HCT116 (cell line): ENCODE data around the gene ATG2B.

Source experiments
- CEBPB ChIP-seq: IDR thresholded peaks from 2 replicates; pipeline ENCODE4 v1.6.1; 2012; ENCODE audit warnings: low read depth
- EGR1 ChIP-seq: IDR thresholded peaks from 2 replicates; pipeline ENCODE4 v1.6.1; 2012; ENCODE audit warnings: low read depth
- EZH2 ChIP-seq: fragments of 200-600 bp; sonication (generic); IDR thresholded peaks from 2 replicates; pipeline ENCODE4 v1.6.1; 2017; ENCODE audit warnings: antibody characterized with exemption, mixed run types
- EZH2phosphoT487 ChIP-seq: fragments of 200-600 bp; IDR thresholded peaks from 2 replicates; pipeline ENCODE4 v1.6.1; 2018; ENCODE audit warnings: antibody characterized with exemption, borderline replicate concordance
- POLR2A ChIP-seq: IDR thresholded peaks from 2 replicates; pipeline ENCODE4 v1.7.0; 2011; ENCODE audit warnings: borderline replicate concordance; ENCODE audit not compliant: insufficient read depth, insufficient read length; ENCODE audit errors: extremely low read depth
- POLR2AphosphoS5 ChIP-seq: IDR thresholded peaks from 2 replicates; pipeline ENCODE4 v1.6.1; 2011; ENCODE audit warnings: mild to moderate bottlenecking, low read depth, low read length, moderate library complexity
- SIN3A ChIP-seq: IDR thresholded peaks from 2 replicates; pipeline ENCODE4 v1.6.1; 2012; ENCODE audit warnings: low read depth
- ZNF274 ChIP-seq: fragments of 200-500 bp; sonication (Bioruptor generic); IDR thresholded peaks from 2 replicates; pipeline ENCODE4 v1.6.1; 2014; ENCODE audit warnings: mild to moderate bottlenecking, low read depth, low read length, inconsistent platforms
- TF ChIP-seq, protein P1 (sequence below), 3 experiments: fragments of 200-600 bp in 1 of 3; sonication (generic) in 1 of 3; IDR thresholded peaks in 2 of 3; conservative IDR thresholded peaks in 1 of 3; 2 replicates each; pipeline ENCODE4 v1.5.1; 2012 to 2017; ENCODE audit warnings: low read depth in 2 of 3, low read length in 2 of 3, antibody characterized with exemption in 1 of 3, borderline replicate concordance in 1 of 3, control low read depth in 1 of 3, mild to moderate bottlenecking in 1 of 3, mixed read lengths in 1 of 3, mixed run types in 1 of 3, moderate library complexity in 1 of 3; ENCODE audit not compliant: insufficient read depth in 1 of 3

DNA sequence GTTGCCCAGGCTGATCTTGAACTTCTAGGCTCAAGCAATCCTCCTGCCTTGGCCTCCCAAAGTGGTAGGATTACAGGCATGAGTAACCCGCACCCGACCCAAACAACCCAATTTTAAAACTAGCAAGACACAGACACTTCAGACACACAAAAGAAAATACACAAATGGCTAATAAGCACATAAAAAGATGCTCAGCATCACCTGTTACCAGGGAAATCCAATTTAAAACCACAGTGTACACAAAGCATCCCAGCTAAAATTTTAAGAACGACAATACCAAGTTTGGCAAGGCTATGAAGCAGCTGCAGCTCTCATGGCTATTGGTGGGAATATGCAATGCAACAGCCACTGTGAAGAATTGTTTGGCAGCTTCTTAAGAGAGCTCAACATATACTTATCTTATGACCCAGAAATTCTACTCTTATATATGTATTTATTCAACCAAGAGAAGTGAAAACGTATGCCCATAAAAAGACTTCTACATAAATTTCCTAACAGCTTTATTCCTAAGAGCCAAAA is 65.1 kb downstream of the ATG2B start:
- TF ChIP-seq SIN3A (no peak), EGR1 (no peak), POLR2AphosphoS5 (no peak), ZNF274 (no peak), POLR2A (no peak), CEBPB (no peak), EZH2phosphoT487 (no peak), EZH2 (no peak)
- TF ChIP-seq, protein P1, sequence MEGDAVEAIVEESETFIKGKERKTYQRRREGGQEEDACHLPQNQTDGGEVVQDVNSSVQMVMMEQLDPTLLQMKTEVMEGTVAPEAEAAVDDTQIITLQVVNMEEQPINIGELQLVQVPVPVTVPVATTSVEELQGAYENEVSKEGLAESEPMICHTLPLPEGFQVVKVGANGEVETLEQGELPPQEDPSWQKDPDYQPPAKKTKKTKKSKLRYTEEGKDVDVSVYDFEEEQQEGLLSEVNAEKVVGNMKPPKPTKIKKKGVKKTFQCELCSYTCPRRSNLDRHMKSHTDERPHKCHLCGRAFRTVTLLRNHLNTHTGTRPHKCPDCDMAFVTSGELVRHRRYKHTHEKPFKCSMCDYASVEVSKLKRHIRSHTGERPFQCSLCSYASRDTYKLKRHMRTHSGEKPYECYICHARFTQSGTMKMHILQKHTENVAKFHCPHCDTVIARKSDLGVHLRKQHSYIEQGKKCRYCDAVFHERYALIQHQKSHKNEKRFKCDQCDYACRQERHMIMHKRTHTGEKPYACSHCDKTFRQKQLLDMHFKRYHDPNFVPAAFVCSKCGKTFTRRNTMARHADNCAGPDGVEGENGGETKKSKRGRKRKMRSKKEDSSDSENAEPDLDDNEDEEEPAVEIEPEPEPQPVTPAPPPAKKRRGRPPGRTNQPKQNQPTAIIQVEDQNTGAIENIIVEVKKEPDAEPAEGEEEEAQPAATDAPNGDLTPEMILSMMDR (IDR thresholded peaks at IDR 0.05 in 2 of 3, conservative IDR thresholded peaks at IDR 0.05 in 1 of 3; ENCODE audit: borderline replicate concordance in 1 of 3, insufficient read depth in 1 of 3, low read depth in 2 of 3, low read length in 2 of 3): no peak
